GM12864 (cell line): ENCODE measurements around the gene TJP3.

Experiments used
- DNase-seq: peaks from one replicate; pipeline ENCODE4 v3.0.0-alpha.2; 2011; ENCODE audit warnings: low read depth
- H3K4me3 ChIP-seq: 2 replicates; pipeline ENCODE4 v1.5.1; 2011; ENCODE audit warnings: mild to moderate bottlenecking, low read depth, low read length, control low read depth
- CTCF ChIP-seq: IDR thresholded peaks from 2 replicates; pipeline ENCODE4 v1.5.1; 2011; ENCODE audit warnings: low read depth, mild to moderate bottlenecking, moderate library complexity, low read length, control low read depth, inconsistent platforms; ENCODE audit errors: missing control alignments

TJP3 gene

GRCh38 chr19:3740431-3740830, 32.2 kb downstream of the TJP3 start:
- TF ChIP-seq CTCF: no peak
- DNase-seq: no peak
- no peak overlapping the region for H3K4me3 ChIP-seq

GRCh38 chr19:3743486-3743885, 35.3 kb downstream of the TJP3 start:
- DNase-seq: no peak
- no peak for TF ChIP-seq CTCF
- no peak overlapping the region for H3K4me3 ChIP-seq

GRCh38 chr19:3745363-3746045, 37.3 kb downstream of the TJP3 start:
- no peak for DNase-seq
- TF ChIP-seq CTCF: no peak

GRCh38 chr19:3746371-3747056, 38.3 kb downstream of the TJP3 start:
- TF ChIP-seq CTCF: no peak
- no peak for DNase-seq
- no peak overlapping the region for H3K4me3 ChIP-seq

More at GRCh38 chr19:3745363-3746045, 37.3 kb downstream of the TJP3 start:
- no peak overlapping the region for H3K4me3 ChIP-seq

GRCh38 chr19:3748965-3749364, 40.8 kb downstream of the TJP3 start:
- no peak for TF ChIP-seq CTCF
- H3K4me3 ChIP-seq: no peak overlapping the region

GRCh38 chr19:3750211-3750610, 42.0 kb downstream of the TJP3 start:
- no peak for DNase-seq
- no peak for TF ChIP-seq CTCF

More at GRCh38 chr19:3748965-3749364, 40.8 kb downstream of the TJP3 start:
- DNase-seq: no peak

GRCh38 chr19:3751236-3751635, 43.1 kb downstream of the TJP3 start:
- no peak for DNase-seq
- no peak overlapping the region for H3K4me3 ChIP-seq
- no peak for TF ChIP-seq CTCF

More at GRCh38 chr19:3750211-3750610, 42.0 kb downstream of the TJP3 start:
- no peak overlapping the region for H3K4me3 ChIP-seq
